ENCODE results near the gene CAPN14.
A peak's percentile ranks its signal among the peaks of the same experiment; 100 is the strongest.

Gene CAPN14

DNA sequence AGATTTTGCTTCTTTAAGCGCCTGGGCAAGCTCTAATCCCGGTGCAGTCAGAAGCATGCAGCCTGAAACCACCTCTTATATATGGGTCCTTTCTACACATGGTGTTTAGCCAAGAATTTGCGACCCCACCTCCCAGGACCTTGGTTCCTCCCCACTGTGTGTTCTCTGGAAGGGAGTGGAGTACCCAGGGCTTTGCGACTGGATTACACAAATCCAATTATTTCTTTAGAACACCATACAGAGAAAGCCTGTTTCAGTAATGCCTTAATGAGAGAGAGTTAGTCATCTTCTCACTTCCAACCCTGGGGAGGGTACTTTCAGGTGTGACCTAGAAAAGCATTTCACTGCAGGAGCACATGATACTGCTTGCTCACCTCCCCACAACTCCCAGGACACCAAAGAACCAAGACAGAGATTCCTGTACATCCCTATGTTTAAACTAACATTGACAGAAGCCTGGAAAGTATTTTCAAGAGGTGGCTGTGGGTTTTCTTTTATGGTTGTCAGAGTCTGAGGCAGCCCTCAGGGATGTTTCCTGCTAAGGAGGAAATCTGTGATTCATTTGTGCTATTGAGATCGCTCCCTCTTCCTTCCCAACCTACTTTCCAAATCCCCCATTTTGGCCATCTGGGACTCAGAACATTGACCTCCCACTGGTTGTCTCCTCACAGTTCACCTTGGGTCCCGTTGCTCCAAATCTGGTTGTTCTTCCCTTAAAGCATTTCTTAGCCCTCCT, at the start of gene CAPN14:
Gene CAPN14 (minus strand): TSS at position 51 of the 736 bp plus-strand sequence. CDS start 12,068 bp downstream, outside the sequence.
- H3K27ac Mint-ChIP-seq = no peak within 1 kb of the TSS
- peak; percentile 46 for ATAC-seq
- H3K4me3 Mint-ChIP-seq = no peak within 1 kb of the TSS
- H3K27me3 Mint-ChIP-seq = peaks cover 5% of the 10 kb centered on the region
- H3K4me1 Mint-ChIP-seq = peaks cover 43% of the 10 kb centered on the region
- no peaks in the 10 kb centered on the region for H3K36me3 Mint-ChIP-seq (ENCODE audit: low read depth)
- DNase-seq = no peak
- H3K9me3 Mint-ChIP-seq = no peaks in the 10 kb centered on the region

- H3K27ac Mint-ChIP-seq = no peak overlapping the region
- H3K4me1 Mint-ChIP-seq = no peaks in the 10 kb centered on the region
- no peaks in the 10 kb centered on the region for H3K9me3 Mint-ChIP-seq
- no peak overlapping the region for H3K4me3 Mint-ChIP-seq
- H3K36me3 Mint-ChIP-seq (ENCODE audit: low read depth) = no peaks in the 10 kb centered on the region
- no peaks in the 10 kb centered on the region for H3K27me3 Mint-ChIP-seq
- ATAC-seq = no peak
- no peak for DNase-seq
Measured at GRCh38 chr2:31266804-31267203, 49.5 kb upstream of the CAPN14 start.

DNA sequence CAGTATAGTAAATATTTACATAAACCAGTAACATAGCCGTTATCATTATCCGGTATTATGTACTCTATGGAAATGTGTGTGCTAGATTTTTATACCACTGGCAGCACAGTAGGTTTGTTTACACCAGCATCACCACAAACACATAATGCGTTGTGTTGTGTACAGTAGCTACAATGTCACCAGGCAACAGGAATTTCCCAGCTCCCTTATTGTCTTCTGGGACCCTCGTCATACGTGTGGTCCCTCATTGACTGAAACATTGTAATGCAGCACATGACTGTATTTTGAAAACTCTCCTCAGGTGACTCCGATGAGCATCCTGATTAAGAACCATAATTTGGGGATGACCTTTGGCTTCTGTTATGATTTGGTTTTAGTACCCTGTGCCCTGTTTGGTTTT, 47.9 kb upstream of the CAPN14 start:
- Mint-ChIP-seq H3K9me3 (no peaks in the 10 kb centered on the region), H3K27ac (no peak overlapping the region), H3K4me3 (no peak overlapping the region), H3K36me3 (ENCODE audit: low read depth) (no peaks in the 10 kb centered on the region), H3K4me1 (no peaks in the 10 kb centered on the region), H3K27me3 (no peaks in the 10 kb centered on the region)
- ATAC-seq (no peak), DNase-seq (no peak)

DNA sequence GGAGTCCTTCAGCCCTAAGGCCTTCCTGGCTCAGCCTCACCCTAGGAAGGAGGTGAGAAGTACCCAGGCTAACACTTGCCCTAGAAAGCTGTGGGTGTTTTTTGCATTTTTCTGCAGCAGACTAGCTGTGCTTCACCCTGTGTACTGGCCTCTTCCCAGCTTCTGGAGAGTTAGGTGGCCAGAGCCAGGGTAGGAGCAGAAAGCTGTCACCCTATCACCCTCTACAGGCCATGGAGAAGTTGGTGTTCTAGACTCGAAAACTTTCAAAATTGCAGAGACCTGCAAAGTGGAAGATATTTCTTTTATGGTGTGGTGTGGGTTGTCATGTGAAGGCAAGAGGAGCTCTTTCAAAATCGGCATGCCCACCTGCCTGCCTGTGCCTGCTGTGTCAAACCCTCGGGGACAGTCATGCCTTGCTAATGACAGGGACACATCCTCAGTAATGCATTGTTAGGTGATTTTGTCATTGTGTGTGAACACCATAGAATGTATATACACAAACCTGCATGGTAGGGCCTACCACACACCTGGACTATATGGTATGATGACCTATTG, 46.4 kb upstream of the CAPN14 start:
- no peaks in the 10 kb centered on the region for H3K9me3 Mint-ChIP-seq
- H3K4me1 Mint-ChIP-seq = no peaks in the 10 kb centered on the region
- H3K4me3 Mint-ChIP-seq = no peak overlapping the region
- H3K27me3 Mint-ChIP-seq = no peaks in the 10 kb centered on the region
- DNase-seq (no peak), ATAC-seq (no peak)
- no peaks in the 10 kb centered on the region for H3K36me3 Mint-ChIP-seq (ENCODE audit: low read depth)
- H3K27ac Mint-ChIP-seq = no peak overlapping the region

DNA sequence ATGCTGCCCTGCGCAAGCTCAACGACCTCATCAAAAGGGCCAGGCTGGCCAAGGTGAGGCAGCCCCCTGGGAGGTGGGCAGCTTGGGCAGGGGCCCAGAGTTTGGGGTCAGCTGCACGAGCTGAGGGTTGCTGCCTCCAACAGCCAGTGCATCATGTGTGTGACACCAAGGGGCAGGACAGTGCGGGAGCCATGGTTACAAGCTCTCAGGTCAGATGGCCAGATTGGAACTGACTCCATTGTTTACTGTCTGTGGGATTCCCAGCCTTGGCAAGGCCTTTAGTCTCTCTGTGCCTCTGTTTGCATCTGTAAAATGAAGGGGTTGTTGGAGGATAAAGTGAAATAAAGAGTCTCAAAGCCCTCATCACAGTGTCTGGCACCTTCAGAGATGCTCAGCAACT, 43.6 kb upstream of the CAPN14 start:
- no peaks in the 10 kb centered on the region for H3K9me3 Mint-ChIP-seq
- no peaks in the 10 kb centered on the region for H3K36me3 Mint-ChIP-seq (ENCODE audit: low read depth)
- no peak for ATAC-seq
- no peak for DNase-seq
- no peaks in the 10 kb centered on the region for H3K27me3 Mint-ChIP-seq
- no peak overlapping the region for H3K27ac Mint-ChIP-seq
- H3K4me3 Mint-ChIP-seq = no peak overlapping the region
- H3K4me1 Mint-ChIP-seq = peaks cover 8% of the 10 kb centered on the region

DNA sequence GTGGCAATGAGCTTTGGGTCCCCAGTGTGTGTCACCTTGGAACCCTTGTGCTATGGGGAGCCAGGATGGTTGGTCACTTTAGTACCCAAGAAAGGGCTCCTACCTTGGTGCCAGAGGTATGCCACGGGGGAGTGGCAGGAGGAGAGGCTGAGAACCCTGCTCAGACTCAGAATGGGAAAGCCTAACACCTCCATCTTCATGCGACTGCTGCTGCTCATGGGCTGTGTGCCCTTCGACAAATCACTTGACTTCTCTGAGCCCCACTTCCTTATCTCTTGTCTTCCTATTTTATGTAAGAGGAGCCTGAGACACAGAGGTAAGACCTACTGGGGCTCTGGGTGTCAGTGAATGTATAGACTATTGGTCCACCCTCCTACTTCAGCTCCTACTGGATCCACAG, 41.8 kb upstream of the CAPN14 start:
- ATAC-seq = no peak
- no peak overlapping the region for H3K27ac Mint-ChIP-seq
- no peak for DNase-seq
- peaks cover 9% of the 10 kb centered on the region for H3K4me1 Mint-ChIP-seq
- H3K9me3 Mint-ChIP-seq = no peaks in the 10 kb centered on the region
- no peaks in the 10 kb centered on the region for H3K27me3 Mint-ChIP-seq
- H3K36me3 Mint-ChIP-seq (ENCODE audit: low read depth) = no peaks in the 10 kb centered on the region
- no peak overlapping the region for H3K4me3 Mint-ChIP-seq

GRCh38 chr2:31258351-31258750, 41.0 kb upstream of the CAPN14 start:
- H3K27ac Mint-ChIP-seq = no peak overlapping the region
- H3K4me3 Mint-ChIP-seq = no peak overlapping the region
- H3K4me1 Mint-ChIP-seq = peaks cover 9% of the 10 kb centered on the region
- no peaks in the 10 kb centered on the region for H3K27me3 Mint-ChIP-seq
- DNase-seq (no peak), ATAC-seq (peak; percentile 47)
- no peaks in the 10 kb centered on the region for H3K36me3 Mint-ChIP-seq (ENCODE audit: low read depth)
- no peaks in the 10 kb centered on the region for H3K9me3 Mint-ChIP-seq

DNA sequence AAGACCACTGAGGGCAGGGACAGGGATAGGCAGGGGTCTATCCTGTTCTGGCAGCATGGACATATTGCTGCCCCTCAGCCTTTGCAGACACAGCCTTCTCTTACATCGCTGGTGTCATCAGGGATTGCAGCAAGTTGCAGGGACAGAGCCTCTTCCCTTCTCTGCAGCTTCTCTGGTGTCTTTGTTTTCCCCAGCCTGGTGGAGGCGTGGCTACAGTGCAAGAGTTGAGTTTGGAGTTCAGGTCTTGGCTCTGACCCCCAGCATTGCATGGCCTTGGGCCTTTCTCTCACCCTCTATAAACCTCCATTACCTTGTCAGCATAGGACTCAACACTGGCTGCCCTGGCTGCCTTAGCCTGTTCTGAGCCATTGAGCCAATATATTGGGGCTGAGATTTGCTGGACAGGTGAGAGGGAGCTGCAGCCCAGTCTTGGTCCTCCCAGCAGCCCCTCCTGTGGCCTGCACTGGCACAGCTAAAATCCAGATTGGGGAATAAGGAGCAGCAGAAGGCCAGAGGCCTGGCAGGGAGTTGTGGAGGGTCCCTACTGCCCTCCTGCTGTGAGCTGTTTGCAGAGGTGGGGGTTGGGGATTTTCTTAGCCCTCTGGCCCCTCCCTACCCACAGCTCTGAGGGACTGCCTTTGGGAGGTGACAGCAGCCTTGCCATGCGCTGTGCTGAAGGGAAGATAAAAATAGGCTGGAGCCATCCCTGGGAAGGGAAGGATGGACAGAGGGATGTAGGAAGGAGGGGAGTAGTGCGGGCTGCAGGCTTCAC, 39.5 kb upstream of the CAPN14 start:
- Mint-ChIP-seq H3K27me3 (no peaks in the 10 kb centered on the region), H3K4me3 (no peak overlapping the region), H3K9me3 (no peaks in the 10 kb centered on the region), H3K36me3 (ENCODE audit: low read depth) (no peaks in the 10 kb centered on the region), H3K27ac (no peak overlapping the region), H3K4me1 (peaks cover 12% of the 10 kb centered on the region)
- ATAC-seq (no peak), DNase-seq (no peak)

DNA sequence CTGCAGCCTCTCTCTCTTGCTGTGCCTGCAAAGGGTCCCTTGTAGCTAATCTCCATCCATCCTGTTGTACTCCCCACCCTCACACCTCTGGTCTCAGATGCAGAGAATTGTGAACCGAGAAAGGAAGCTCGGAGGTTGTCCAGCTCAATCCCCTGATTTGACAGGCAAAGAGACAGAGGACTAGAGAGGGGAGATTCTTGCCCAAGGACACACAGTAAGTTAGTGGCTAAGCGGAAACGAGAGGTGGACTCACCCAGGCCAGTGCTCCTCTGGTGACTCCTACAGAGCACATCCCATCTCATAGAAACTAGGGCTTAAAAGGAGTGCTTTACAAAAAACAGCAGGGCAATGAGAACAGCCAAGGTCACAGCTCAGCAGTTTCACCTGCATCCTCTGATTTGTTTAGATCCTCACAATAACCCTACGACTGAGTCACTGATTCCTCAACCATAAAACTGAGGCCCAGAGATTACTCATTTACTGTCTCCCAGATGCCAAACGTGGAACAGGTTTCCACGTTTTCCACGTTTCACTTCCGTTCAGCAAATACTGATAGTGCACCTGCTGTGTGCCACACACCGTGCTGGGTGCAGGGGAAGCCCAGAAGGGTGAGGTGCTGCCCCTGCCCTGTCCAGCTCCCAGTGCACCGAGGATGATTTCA, 38.7 kb upstream of the CAPN14 start:
- no peak overlapping the region for H3K27ac Mint-ChIP-seq
- H3K27me3 Mint-ChIP-seq = no peaks in the 10 kb centered on the region
- DNase-seq = no peak
- no peaks in the 10 kb centered on the region for H3K36me3 Mint-ChIP-seq (ENCODE audit: low read depth)
- H3K4me1 Mint-ChIP-seq = peaks cover 12% of the 10 kb centered on the region
- H3K4me3 Mint-ChIP-seq = no peak overlapping the region
- ATAC-seq = peak; percentile 16
- H3K9me3 Mint-ChIP-seq = no peaks in the 10 kb centered on the region

GRCh38 chr2:31254237-31255203, 37.2 kb upstream of the CAPN14 start:
- Mint-ChIP-seq H3K27ac (no peak overlapping the region), H3K4me1 (peaks cover 12% of the 10 kb centered on the region)

GRCh38 chr2:31253356-31254131, 36.2 kb upstream of the CAPN14 start:
- H3K4me1 Mint-ChIP-seq = peaks cover 12% of the 10 kb centered on the region
- no peak overlapping the region for H3K4me3 Mint-ChIP-seq
- H3K9me3 Mint-ChIP-seq = no peaks in the 10 kb centered on the region
- DNase-seq (no peak), ATAC-seq (no peak)
- no peaks in the 10 kb centered on the region for H3K27me3 Mint-ChIP-seq
- no peak overlapping the region for H3K27ac Mint-ChIP-seq
- no peaks in the 10 kb centered on the region for H3K36me3 Mint-ChIP-seq (ENCODE audit: low read depth)

More at GRCh38 chr2:31254237-31255203, 37.2 kb upstream of the CAPN14 start:
- H3K27me3 Mint-ChIP-seq = no peaks in the 10 kb centered on the region
- no peaks in the 10 kb centered on the region for H3K36me3 Mint-ChIP-seq (ENCODE audit: low read depth)
- DNase-seq = no peak
- ATAC-seq = no peak
- no peak overlapping the region for H3K4me3 Mint-ChIP-seq
- H3K9me3 Mint-ChIP-seq = no peaks in the 10 kb centered on the region

- ATAC-seq (no peak), DNase-seq (no peak)
- Mint-ChIP-seq H3K9me3 (no peaks in the 10 kb centered on the region), H3K27me3 (no peaks in the 10 kb centered on the region), H3K36me3 (ENCODE audit: low read depth) (no peaks in the 10 kb centered on the region), H3K27ac (no peak overlapping the region), H3K4me1 (peaks cover 10% of the 10 kb centered on the region), H3K4me3 (no peak overlapping the region)
Measured at GRCh38 chr2:31251851-31252250, 34.5 kb upstream of the CAPN14 start.

- H3K27ac Mint-ChIP-seq = no peak overlapping the region
- H3K4me1 Mint-ChIP-seq = peaks cover 5% of the 10 kb centered on the region
- ATAC-seq = no peak
Measured at GRCh38 chr2:31251018-31251417, 33.7 kb upstream of the CAPN14 start.

More at GRCh38 chr2:31251018-31251417, 33.7 kb upstream of the CAPN14 start:
- DNase-seq = no peak
- Mint-ChIP-seq H3K4me3 (no peak overlapping the region), H3K9me3 (no peaks in the 10 kb centered on the region), H3K36me3 (ENCODE audit: low read depth) (no peaks in the 10 kb centered on the region), H3K27me3 (no peaks in the 10 kb centered on the region)
